CD4-positive, CD25-positive, alpha-beta regulatory T cell (primary cell): ENCODE data around the gene ATE1. TPM values are rescaled to one million over a fixed set of nuclear protein-coding genes. Genes with fewer than 3 reads are reported as not detected.

ENCODE experiments used
- ATAC-seq, 2 donors: fragments of 150-1000 bp; cut with Tn5 transposase; one replicate each; pipeline ENCODE4 v1.10.0; 2021; ENCODE audit warnings: low read depth in 2 of 2, moderate number of reproducible peaks in 2 of 2, moderate library complexity in 1 of 2
- DNase-seq, 3 donors: peaks; one replicate each; pipeline versions ENCODE4 v3.0.0 to v3.0.0-alpha.2; 2012 to 2022; ENCODE audit warnings: mixed read lengths in 1 of 3
- H3K27ac ChIP-seq: one replicate; pipeline ENCODE4 v1.7.0; 2013; ENCODE audit warnings: mild to moderate bottlenecking, low read length; ENCODE audit not compliant: insufficient read depth, poor library complexity, severe bottlenecking
- H3K27me3 ChIP-seq: one replicate; pipeline ENCODE4 v1.7.0; 2013; ENCODE audit warnings: low read length; ENCODE audit not compliant: control insufficient read depth, insufficient read depth
- H3K36me3 ChIP-seq: one replicate; pipeline ENCODE4 v1.7.0; 2013; ENCODE audit warnings: mild to moderate bottlenecking, low read length, moderate library complexity; ENCODE audit not compliant: control insufficient read depth, insufficient read depth
- H3K4me1 ChIP-seq: 2 replicates; pipeline ENCODE4 v1.7.0; 2013; ENCODE audit warnings: mild to moderate bottlenecking, low read length; ENCODE audit not compliant: insufficient read depth, control insufficient read depth, poor library complexity, severe bottlenecking
- H3K4me3 ChIP-seq: one replicate; pipeline ENCODE4 v1.7.0; 2013; ENCODE audit warnings: low read depth, mild to moderate bottlenecking, low read length, moderate library complexity
- H3K9me3 ChIP-seq, 2 experiments: 1 replicate in 1 of 2; 2 replicates in 1 of 2; pipeline ENCODE4 v1.7.0; 2013; ENCODE audit warnings: low read length in 2 of 2, mild to moderate bottlenecking in 1 of 2, moderate library complexity in 1 of 2; ENCODE audit not compliant: control insufficient read depth in 2 of 2
- H3K27ac Mint-ChIP-seq, 3 donors: one replicate each; pipeline ENCODE4 v1.8.0; 2020 to 2022; ENCODE audit warnings: mild to moderate bottlenecking in 3 of 3, mixed read lengths in 3 of 3, moderate library complexity in 2 of 3
- H3K27me3 Mint-ChIP-seq: one replicate; pipeline ENCODE4 v1.8.0; 2022; ENCODE audit warnings: mild to moderate bottlenecking, mixed read lengths
- H3K36me3 Mint-ChIP-seq: one replicate; pipeline ENCODE4 v1.8.0; 2020; ENCODE audit warnings: mixed read lengths
- H3K4me1 Mint-ChIP-seq, 4 donors: one replicate each; pipeline ENCODE4 v1.8.0; 2020 to 2022; ENCODE audit warnings: mixed read lengths in 4 of 4, mild to moderate bottlenecking in 1 of 4
- H3K4me3 Mint-ChIP-seq, 4 donors: one replicate each; pipeline ENCODE4 v1.8.0; 2020 to 2022; ENCODE audit warnings: mild to moderate bottlenecking in 4 of 4, mixed read lengths in 4 of 4, moderate library complexity in 3 of 4
- H3K9me3 Mint-ChIP-seq, 7 donors: one replicate each; pipeline ENCODE4 v1.8.0; 2020 to 2022; ENCODE audit warnings: mixed read lengths in 7 of 7, mild to moderate bottlenecking in 3 of 7, moderate library complexity in 2 of 7
- polyA plus RNA-seq, 4 donors: library from polyadenylated mRNA; unstranded; fragments of 300-500 nt; fragmentation: Illumina TruSeq; gene quantifications; one replicate each; pipeline ENCODE4 v1.2.3, GENCODE V29; 2021
- total RNA-seq: library from RNA; stranded (reverse); gene quantifications from one replicate; pipeline ENCODE4 v1.2.3, GENCODE V29; 2022

ATE1 gene
- total and polyA plus RNA-seq, 5 donors from 2014 or later, result 29.9 to 39.5 (median 34.5) TPM

DNA sequence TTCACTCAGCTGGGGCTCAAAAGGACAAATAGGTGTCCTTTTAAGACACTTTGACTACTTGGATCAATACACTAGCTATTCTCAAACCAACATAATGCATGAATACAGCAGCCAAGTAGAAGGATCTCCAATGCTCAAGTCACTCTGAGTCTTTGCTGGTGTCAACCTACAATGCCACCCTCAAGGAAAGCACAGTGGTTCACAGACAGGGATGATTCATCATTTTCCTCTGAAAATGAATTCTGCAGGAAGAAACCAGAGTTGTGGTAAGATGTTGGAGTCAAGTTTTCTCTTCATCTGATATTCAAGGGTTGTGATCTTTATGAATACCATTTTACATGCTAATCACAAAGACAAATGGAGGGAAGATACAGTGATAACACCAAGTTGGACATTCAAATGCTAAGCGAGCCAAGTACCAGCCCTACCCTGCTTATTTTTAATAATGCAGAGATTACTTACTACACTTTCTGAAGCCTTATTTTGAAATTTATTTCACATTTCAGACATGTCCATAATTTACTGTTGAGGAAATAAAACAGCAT is 186.5 kb downstream of the ATE1 start:
- H3K27me3 Mint-ChIP-seq, result peaks cover 12% of the 10 kb centered on the region
- no peaks in the 10 kb centered on the region for H3K9me3 Mint-ChIP-seq
- H3K36me3 Mint-ChIP-seq, result peaks cover 21% of the 10 kb centered on the region
- peaks cover 0 to 5% (median 4%) of the 10 kb centered on the region in 4 donors for H3K4me1 Mint-ChIP-seq
- H3K27ac Mint-ChIP-seq, result no peak overlapping the region
- H3K4me3 ChIP-seq, result no peak overlapping the region
- no peaks in the 10 kb centered on the region for H3K4me1 ChIP-seq
- H3K27ac ChIP-seq, result no peak overlapping the region
- no peak overlapping the region for H3K4me3 Mint-ChIP-seq
- no peak for ATAC-seq
- no peaks in the 10 kb centered on the region for H3K9me3 ChIP-seq
- H3K36me3 ChIP-seq, result peaks cover 5% of the 10 kb centered on the region
- DNase-seq, result no peak
- H3K27me3 ChIP-seq, result peaks cover 3% of the 10 kb centered on the region

DNA sequence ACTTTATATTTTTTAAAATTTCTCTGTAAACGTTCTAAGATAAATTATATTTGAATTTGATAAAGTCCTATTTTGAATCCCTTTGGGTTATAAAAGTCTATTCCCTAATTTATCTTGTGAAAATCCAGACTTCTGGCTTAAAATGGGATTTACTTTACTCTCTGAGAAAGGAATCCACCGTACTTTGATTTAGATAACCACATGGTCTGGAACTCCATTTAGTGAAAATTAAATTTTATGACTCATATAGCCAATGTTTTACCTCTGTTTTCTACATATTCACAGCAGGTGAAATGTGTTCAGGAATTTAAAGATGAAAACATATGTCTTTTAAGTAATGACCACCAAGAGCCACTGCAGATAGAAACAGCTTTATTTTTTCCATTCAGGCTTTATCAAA is 187.8 kb downstream of the ATE1 start:
- no peaks in the 10 kb centered on the region for H3K9me3 ChIP-seq
- ATAC-seq, result no peak
- no peaks in the 10 kb centered on the region for H3K9me3 Mint-ChIP-seq
- H3K36me3 ChIP-seq, result peaks cover 5% of the 10 kb centered on the region
- peaks cover 0 to 8% (median 6%) of the 10 kb centered on the region in 4 donors for H3K4me1 Mint-ChIP-seq
- H3K27ac Mint-ChIP-seq, result no peak overlapping the region
- H3K27me3 ChIP-seq, result peaks cover 7% of the 10 kb centered on the region
- H3K4me3 ChIP-seq, result no peak overlapping the region
- no peak for DNase-seq
- H3K27me3 Mint-ChIP-seq, result peaks cover 23% of the 10 kb centered on the region
- H3K36me3 Mint-ChIP-seq, result peaks cover 21% of the 10 kb centered on the region
- no peak overlapping the region for H3K27ac ChIP-seq
- H3K4me1 ChIP-seq, result no peaks in the 10 kb centered on the region
- H3K4me3 Mint-ChIP-seq, result no peak overlapping the region

GRCh38 chr10:121739114-121739513 is 188.7 kb downstream of the ATE1 start:
- Mint-ChIP-seq H3K27ac (no peak overlapping the region), H3K9me3 (no peaks in the 10 kb centered on the region), H3K4me3 (no peak overlapping the region), H3K4me1 (peaks cover 0 to 6% (median 4%) of the 10 kb centered on the region in 4 donors), H3K27me3 (peaks cover 23% of the 10 kb centered on the region), H3K36me3 (peaks cover 17% of the 10 kb centered on the region)
- no peak for ATAC-seq
- H3K27ac ChIP-seq, result no peak overlapping the region
- H3K4me3 ChIP-seq, result no peak overlapping the region
- peaks cover 5% of the 10 kb centered on the region for H3K36me3 ChIP-seq
- no peaks in the 10 kb centered on the region for H3K9me3 ChIP-seq
- H3K4me1 ChIP-seq, result no peaks in the 10 kb centered on the region
- peaks cover 7% of the 10 kb centered on the region for H3K27me3 ChIP-seq
- no peak for DNase-seq

DNA sequence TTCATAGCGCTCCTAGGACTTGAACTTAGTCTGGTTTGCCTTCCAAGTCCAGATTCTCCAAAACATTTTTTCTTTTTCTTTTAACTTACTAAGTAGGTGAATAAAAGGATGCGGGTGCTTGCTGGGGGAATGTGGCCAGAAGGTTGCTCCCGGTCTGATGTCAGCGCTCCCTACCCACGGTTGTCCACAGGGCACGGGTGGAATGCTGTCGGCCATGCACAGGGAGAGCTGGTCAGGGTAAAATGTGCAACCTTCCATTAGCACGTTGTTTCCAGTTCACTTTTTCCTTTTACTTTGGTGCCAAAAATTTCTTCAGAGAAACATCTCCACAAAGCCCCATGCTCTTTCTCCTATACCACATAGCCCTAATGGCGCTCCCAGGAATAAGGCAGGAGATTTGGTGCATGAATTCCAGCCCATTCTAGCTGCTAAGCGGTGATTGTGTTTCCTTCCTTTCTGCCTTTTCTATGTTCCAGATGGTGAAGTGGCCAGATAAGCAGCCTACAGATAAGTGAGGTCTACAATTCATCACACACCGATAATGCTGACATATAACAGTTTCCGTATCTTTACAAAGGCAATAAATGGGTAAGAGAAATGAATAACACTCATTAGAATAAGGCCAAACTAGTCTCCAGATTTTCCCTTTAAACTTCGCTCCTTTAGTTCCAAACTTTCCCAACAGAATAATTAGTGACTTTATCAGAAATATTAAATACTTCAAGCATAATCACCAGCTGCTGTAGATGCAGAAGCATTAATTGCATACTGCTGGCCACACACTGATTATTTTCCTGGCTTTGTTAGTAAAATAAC is 191.3 kb downstream of the ATE1 start:
- H3K9me3 ChIP-seq, result no peaks in the 10 kb centered on the region
- DNase-seq (no peak), ATAC-seq (no peak)
- H3K4me1 ChIP-seq, result no peaks in the 10 kb centered on the region
- peaks cover 4% of the 10 kb centered on the region for H3K36me3 Mint-ChIP-seq
- H3K4me3 Mint-ChIP-seq, result no peak overlapping the region
- H3K36me3 ChIP-seq, result no peaks in the 10 kb centered on the region
- H3K27me3 Mint-ChIP-seq, result peaks cover 23% of the 10 kb centered on the region
- no peak overlapping the region for H3K27ac Mint-ChIP-seq
- no peaks in the 10 kb centered on the region for H3K9me3 Mint-ChIP-seq
- peaks cover 0 to 6% (median 4%) of the 10 kb centered on the region in 4 donors for H3K4me1 Mint-ChIP-seq
- no peak overlapping the region for H3K4me3 ChIP-seq
- peaks cover 7% of the 10 kb centered on the region for H3K27me3 ChIP-seq
- no peak overlapping the region for H3K27ac ChIP-seq

GRCh38 chr10:121735263-121735662 is 192.6 kb downstream of the ATE1 start:
- no peaks in the 10 kb centered on the region for H3K9me3 Mint-ChIP-seq
- peaks cover 0 to 6% (median 4%) of the 10 kb centered on the region in 4 donors for H3K4me1 Mint-ChIP-seq
- ATAC-seq (no peak), DNase-seq (no peak)
- H3K27ac Mint-ChIP-seq, result no peak overlapping the region
- H3K27me3 Mint-ChIP-seq, result peaks cover 23% of the 10 kb centered on the region
- Histone ChIP-seq H3K4me3 (no peak overlapping the region), H3K9me3 (no peaks in the 10 kb centered on the region), H3K4me1 (no peaks in the 10 kb centered on the region), H3K36me3 (no peaks in the 10 kb centered on the region), H3K27ac (no peak overlapping the region), H3K27me3 (peaks cover 7% of the 10 kb centered on the region)
- no peak overlapping the region for H3K4me3 Mint-ChIP-seq
- no peaks in the 10 kb centered on the region for H3K36me3 Mint-ChIP-seq

DNA sequence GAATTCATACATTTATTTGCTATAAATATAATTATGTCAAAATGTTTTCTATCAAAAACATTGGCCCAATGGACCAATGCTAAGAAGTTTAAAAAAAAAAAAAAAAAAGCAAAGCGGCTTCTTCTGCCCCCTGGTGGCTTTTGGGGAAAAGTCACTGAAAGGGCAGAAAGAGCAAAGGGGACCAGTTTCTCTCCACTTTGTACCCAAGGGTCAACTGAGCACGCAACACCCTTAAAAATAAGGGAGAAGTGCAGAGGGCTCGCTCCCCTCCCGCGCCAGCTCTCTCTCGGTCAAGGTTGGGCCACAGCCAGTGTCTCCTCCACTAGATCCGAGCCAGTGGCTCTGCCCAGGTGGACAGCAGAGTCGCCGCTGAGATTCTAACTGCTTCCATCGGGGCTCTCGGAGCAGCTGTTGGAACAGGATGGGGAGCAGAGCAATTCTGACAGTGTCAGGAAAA is 193.2 kb downstream of the ATE1 start:
- H3K27ac Mint-ChIP-seq, result no peak overlapping the region
- H3K36me3 ChIP-seq, result no peaks in the 10 kb centered on the region

DNA sequence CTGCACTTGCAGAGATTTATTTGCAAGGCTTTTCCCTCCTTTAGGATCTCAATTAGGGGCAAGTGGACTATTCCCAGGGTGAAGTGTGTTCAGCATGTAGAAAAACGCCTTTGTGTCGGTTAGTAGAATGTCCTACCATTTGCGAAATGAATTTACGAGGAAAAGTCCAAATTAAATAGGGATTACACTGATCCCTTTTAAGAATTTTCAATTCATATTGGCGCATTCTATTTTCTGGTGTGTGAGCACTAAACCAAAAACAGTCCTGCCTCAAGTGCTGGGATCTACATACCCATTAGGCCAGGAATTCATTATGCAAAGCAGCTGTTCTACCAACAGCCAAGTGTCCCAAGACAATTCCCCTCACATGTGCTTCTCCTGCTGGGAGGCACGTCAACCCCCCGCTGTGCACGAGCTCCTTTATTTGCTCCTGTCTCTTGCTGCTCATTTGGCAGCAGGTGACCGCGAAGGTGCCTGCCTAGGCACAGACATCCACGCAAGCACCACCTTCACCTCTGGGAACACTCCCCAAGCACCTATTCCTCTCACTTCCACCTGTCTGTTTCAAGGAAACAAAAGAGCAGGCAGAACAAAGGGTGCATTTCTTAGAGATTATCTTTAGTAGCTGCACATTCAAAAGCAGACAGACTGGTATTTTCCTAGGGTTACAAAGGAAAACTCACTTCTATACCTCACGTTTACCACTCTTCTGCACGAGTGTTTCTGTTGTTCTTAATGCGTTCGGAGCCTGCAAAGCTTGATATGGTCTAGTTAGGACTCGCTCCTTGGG is 195.0 kb downstream of the ATE1 start:
- Mint-ChIP-seq H3K4me1 (peaks cover 0 to 6% (median 3%) of the 10 kb centered on the region in 4 donors), H3K27ac (no peak overlapping the region), H3K36me3 (no peaks in the 10 kb centered on the region), H3K9me3 (no peaks in the 10 kb centered on the region), H3K4me3 (no peak overlapping the region), H3K27me3 (peaks cover 23% of the 10 kb centered on the region)
- no peak for DNase-seq
- Histone ChIP-seq H3K27ac (no peak overlapping the region), H3K4me3 (no peak overlapping the region), H3K36me3 (no peaks in the 10 kb centered on the region), H3K27me3 (peaks cover 7% of the 10 kb centered on the region), H3K9me3 (no peaks in the 10 kb centered on the region), H3K4me1 (no peaks in the 10 kb centered on the region)
- ATAC-seq, result no peak

More for the DNA sequence above, 193.2 kb downstream of the ATE1 start:
- Mint-ChIP-seq H3K4me1 (peaks cover 0 to 6% (median 4%) of the 10 kb centered on the region in 4 donors), H3K9me3 (no peaks in the 10 kb centered on the region), H3K36me3 (no peaks in the 10 kb centered on the region), H3K27me3 (peaks cover 23% of the 10 kb centered on the region), H3K4me3 (no peak overlapping the region)
- Histone ChIP-seq H3K27ac (no peak overlapping the region), H3K9me3 (no peaks in the 10 kb centered on the region), H3K4me3 (no peak overlapping the region), H3K27me3 (peaks cover 7% of the 10 kb centered on the region), H3K4me1 (no peaks in the 10 kb centered on the region)
- DNase-seq, result peak in 2 of 3 donors; percentile 3 to 6
- ATAC-seq, result no peak
